Measurements from ENCODE around the gene IFT74. TPM values are rescaled to one million over a fixed set of nuclear protein-coding genes. Genes with fewer than 3 reads are reported as not detected.
"Not testable (repeated sequence)": the region's sequence is repeated elsewhere in the genome, so short reads cannot be mapped to it uniquely, and the experiment has no call there.

Gene IFT74
- total RNA-seq, 4 donors from 2014 or later = 12.3 to 16.6 (median 14.2) TPM

DNA sequence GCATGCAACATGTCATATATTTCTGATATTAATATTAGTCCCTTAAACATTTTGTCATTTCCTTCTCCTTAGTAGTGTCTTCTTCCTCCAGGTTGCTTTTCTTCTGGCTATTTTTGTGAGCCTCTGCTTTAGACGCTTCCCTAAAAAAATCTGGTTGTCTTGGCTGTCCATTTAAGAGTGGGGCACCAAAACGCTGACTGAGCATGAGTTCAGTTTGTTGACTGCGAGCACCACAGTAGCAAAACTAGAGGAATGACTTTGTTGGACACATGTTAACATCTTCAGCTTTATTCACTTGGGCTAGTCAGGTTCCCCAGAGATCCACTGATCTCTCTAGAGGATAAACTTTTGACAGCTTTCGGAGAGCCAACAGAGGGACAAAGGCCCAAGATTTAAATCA is 133.5 kb downstream of the IFT74 start:
- no peaks in the 10 kb centered on the region for H3K27me3 ChIP-seq
- no peaks in the 10 kb centered on the region for H3K9me3 ChIP-seq
- intact Hi-C loops (cut with DNase I) = no loop called here
- peaks cover 8 to 12% (median 10%) of the 10 kb centered on the region in 4 donors for H3K4me1 ChIP-seq
- no peak overlapping the region for H3K27ac ChIP-seq (replicated peaks in 1 of 4)
- TF ChIP-seq EP300 (IDR thresholded peaks at IDR 0.05) = no peak
- TF ChIP-seq POLR2A (IDR thresholded peaks at IDR 0.05; ENCODE audit: low read depth) = no peak
- TF ChIP-seq, protein P1, sequence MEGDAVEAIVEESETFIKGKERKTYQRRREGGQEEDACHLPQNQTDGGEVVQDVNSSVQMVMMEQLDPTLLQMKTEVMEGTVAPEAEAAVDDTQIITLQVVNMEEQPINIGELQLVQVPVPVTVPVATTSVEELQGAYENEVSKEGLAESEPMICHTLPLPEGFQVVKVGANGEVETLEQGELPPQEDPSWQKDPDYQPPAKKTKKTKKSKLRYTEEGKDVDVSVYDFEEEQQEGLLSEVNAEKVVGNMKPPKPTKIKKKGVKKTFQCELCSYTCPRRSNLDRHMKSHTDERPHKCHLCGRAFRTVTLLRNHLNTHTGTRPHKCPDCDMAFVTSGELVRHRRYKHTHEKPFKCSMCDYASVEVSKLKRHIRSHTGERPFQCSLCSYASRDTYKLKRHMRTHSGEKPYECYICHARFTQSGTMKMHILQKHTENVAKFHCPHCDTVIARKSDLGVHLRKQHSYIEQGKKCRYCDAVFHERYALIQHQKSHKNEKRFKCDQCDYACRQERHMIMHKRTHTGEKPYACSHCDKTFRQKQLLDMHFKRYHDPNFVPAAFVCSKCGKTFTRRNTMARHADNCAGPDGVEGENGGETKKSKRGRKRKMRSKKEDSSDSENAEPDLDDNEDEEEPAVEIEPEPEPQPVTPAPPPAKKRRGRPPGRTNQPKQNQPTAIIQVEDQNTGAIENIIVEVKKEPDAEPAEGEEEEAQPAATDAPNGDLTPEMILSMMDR (IDR thresholded peaks at IDR 0.05) = no peak
- no peak for TF ChIP-seq POLR2AphosphoS5 (IDR thresholded peaks at IDR 0.05)
- no peak overlapping the region for H3K4me3 ChIP-seq
- H3K36me3 ChIP-seq = no peaks in the 10 kb centered on the region
- DNase-seq (ENCODE audit: extremely low spot score) = no peak
- WGBS = 92% methylated on average over 4 of the region's 4 CpGs

DNA sequence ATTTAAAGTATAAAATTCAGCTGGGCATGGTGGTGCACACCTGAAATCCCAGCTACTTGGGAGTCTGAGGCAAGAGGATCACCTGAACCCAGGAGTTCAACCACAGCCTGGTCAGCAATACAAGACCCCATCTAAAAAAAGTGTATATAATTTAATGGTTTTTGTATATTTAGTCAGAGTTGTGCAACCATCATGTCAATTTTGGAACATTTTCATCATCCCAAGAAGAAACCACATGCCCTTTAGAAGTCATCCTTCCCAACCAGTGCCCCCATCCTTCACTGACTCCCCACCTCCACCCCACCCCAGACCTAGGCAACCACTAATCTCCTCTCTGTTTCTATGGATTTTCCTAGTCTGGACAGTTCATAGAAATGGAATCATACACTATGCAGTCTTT is 134.0 kb downstream of the IFT74 start:
- Histone ChIP-seq H3K27me3 (no peaks in the 10 kb centered on the region), H3K27ac (replicated peaks in 1 of 4) (no peak overlapping the region), H3K4me3 (no peak overlapping the region), H3K36me3 (no peaks in the 10 kb centered on the region), H3K9me3 (no peaks in the 10 kb centered on the region), H3K4me1 (peaks cover 7 to 12% (median 10%) of the 10 kb centered on the region in 4 donors)
- no peak for DNase-seq (ENCODE audit: extremely low spot score)
- intact Hi-C loops (cut with DNase I) = no loop called here
- TF ChIP-seq EP300 (IDR thresholded peaks at IDR 0.05) (no peak), POLR2A (IDR thresholded peaks at IDR 0.05; ENCODE audit: low read depth) (no peak), POLR2AphosphoS5 (IDR thresholded peaks at IDR 0.05) (no peak)
- TF ChIP-seq, protein P1 (IDR thresholded peaks at IDR 0.05) = no peak

DNA sequence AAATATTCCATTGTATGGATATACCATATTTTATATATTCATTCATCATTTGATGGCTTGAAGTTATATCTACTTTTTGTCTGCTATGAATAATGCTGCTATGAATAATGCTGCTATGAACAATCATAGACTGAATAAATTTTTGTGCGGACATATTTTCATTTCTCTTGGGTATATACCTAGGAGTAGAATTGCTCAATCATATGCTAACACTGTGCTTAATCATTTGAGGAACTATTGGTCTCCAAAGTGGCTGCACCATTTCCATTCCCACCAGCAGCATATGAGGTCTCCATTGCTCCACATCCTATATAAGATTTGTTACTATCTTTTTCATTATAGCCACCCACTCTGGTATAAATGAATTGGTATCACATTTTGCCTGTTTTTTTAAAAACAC is 134.5 kb downstream of the IFT74 start:
- TF ChIP-seq POLR2A (IDR thresholded peaks at IDR 0.05; ENCODE audit: low read depth) (no peak), POLR2AphosphoS5 (IDR thresholded peaks at IDR 0.05) (no peak), EP300 (IDR thresholded peaks at IDR 0.05) (no peak)
- TF ChIP-seq, protein P1 (IDR thresholded peaks at IDR 0.05) = no peak
- no peak overlapping the region for H3K27ac ChIP-seq (replicated peaks in 1 of 4)
- 91% methylated on average over 1 of the region's 1 CpG for WGBS
- H3K27me3 ChIP-seq = no peaks in the 10 kb centered on the region
- H3K36me3 ChIP-seq = no peaks in the 10 kb centered on the region
- peaks cover 3 to 12% (median 10%) of the 10 kb centered on the region in 4 donors for H3K4me1 ChIP-seq
- DNase-seq (ENCODE audit: extremely low spot score) = no peak
- H3K4me3 ChIP-seq = no peak overlapping the region
- no peaks in the 10 kb centered on the region for H3K9me3 ChIP-seq
- intact Hi-C loops (cut with DNase I) = no loop called here

DNA sequence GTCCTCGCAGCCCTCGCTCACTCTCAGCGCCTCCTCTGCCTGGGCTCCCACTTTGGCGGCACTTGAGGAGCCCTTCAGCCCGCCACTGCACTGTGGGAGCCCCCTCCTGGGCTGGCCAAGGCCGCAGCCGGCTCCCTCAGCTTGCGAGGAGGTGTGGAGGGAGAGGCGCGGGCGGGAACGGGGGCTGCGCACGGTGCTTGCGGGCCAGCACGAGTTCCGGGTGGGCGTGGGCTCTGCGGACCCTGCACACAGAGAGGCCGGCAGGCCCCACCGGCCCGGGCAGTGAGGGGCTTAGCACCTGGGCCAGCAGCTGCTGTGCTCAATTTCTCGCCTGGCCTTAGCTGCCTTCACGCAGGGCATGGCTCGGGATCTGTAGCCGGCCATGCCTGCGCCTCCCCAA is 136.3 kb downstream of the IFT74 start:
- H3K9me3 ChIP-seq; H3K27ac ChIP-seq (replicated peaks in 1 of 4); H3K27me3 ChIP-seq; DNase-seq (ENCODE audit: extremely low spot score); H3K4me1 ChIP-seq; H3K36me3 ChIP-seq; intact Hi-C loops (cut with DNase I); H3K4me3 ChIP-seq: not testable (repeated sequence)
- WGBS = 99% methylated on average over 15 of the region's 27 CpGs

DNA sequence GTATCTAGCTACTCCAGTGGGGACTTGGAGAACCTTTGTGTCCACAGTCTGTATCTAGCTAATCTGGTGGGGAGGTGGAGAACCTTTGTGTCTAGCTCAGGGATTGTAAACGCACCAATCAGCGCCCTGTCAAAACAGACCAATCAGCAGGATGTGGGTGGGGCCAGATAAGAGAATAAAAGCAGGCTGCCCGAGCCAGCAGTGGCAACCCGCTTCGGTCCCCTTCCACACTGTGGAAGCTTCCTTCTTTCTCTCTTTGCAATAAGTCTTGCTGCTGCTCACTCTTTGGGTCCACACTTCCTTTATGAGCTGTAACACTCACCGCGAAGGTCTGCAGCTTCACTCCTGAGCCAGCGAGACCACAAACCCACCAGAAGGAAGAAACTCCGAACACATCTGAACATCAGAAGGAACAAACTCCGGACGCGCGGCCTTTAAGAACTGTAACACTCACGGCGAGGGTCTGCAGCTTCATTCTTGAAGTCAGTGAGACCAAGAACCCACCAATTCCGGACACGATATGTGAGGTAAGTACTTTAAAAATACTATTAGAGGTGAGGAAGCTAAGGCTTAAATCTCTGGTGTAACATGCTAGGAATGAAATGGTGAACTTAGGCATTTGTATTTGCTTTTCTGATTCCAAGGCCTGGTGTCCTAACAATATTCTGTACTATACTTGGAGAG is 137.3 kb downstream of the IFT74 start:
- intact Hi-C loops (cut with DNase I); H3K27me3 ChIP-seq; H3K4me3 ChIP-seq; H3K36me3 ChIP-seq; H3K9me3 ChIP-seq; H3K4me1 ChIP-seq; H3K27ac ChIP-seq (replicated peaks in 1 of 4); DNase-seq (ENCODE audit: extremely low spot score): not testable (repeated sequence)
- 94% methylated on average over 17 of the region's 17 CpGs for WGBS
